Neural progenitor cell (in vitro differentiated cells): ENCODE data around the gene SLC6A3.

Experiments
- EZH2 ChIP-seq: fragments of 200-600 bp; sonication (generic); IDR thresholded peaks from 2 replicates; pipeline ENCODE4 v1.6.1; 2017; ENCODE audit warnings: antibody characterized with exemption, mild to moderate bottlenecking, moderate library complexity
- EZH2phosphoT487 ChIP-seq: fragments of 200-600 bp; sonication (generic); IDR thresholded peaks from 2 replicates; pipeline ENCODE4 v1.6.1; 2017; ENCODE audit warnings: antibody characterized with exemption
- TF ChIP-seq, protein P1 (sequence below): fragments of 200-600 bp; sonication (generic); IDR thresholded peaks from 2 replicates; pipeline ENCODE4 v1.5.1; 2017; ENCODE audit warnings: antibody characterized with exemption, mild to moderate bottlenecking

- TF ChIP-seq, protein P1, sequence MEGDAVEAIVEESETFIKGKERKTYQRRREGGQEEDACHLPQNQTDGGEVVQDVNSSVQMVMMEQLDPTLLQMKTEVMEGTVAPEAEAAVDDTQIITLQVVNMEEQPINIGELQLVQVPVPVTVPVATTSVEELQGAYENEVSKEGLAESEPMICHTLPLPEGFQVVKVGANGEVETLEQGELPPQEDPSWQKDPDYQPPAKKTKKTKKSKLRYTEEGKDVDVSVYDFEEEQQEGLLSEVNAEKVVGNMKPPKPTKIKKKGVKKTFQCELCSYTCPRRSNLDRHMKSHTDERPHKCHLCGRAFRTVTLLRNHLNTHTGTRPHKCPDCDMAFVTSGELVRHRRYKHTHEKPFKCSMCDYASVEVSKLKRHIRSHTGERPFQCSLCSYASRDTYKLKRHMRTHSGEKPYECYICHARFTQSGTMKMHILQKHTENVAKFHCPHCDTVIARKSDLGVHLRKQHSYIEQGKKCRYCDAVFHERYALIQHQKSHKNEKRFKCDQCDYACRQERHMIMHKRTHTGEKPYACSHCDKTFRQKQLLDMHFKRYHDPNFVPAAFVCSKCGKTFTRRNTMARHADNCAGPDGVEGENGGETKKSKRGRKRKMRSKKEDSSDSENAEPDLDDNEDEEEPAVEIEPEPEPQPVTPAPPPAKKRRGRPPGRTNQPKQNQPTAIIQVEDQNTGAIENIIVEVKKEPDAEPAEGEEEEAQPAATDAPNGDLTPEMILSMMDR = no peak
- TF ChIP-seq EZH2 (no peak), EZH2phosphoT487 (no peak)
Observed at GRCh38 chr5:1486271-1486670, 41.0 kb upstream of the SLC6A3 start.
